Measurements from ENCODE around the gene TMEM108. TPM values are rescaled to one million over a fixed set of nuclear protein-coding genes. Genes with fewer than 3 reads are reported as not detected.

TMEM108 gene
- total and polyA plus RNA-seq, 2 of the 4 experiments (the other 2 are of a cell fraction): 0.18 to 2.2 TPM

- in situ Hi-C loops (cut with MboI; ENCODE audit: low sequenced_read_pairs): no loop called here
- Histone ChIP-seq H2AFZ (replicated peaks; ENCODE audit: low read length, poor library complexity) (no peak overlapping the region), H3K9me3 (ENCODE audit: control insufficient read depth, insufficient read depth, low read length) (no peaks in the 10 kb centered on the region), H3K4me1 (ENCODE audit: control insufficient read depth, insufficient read depth, low read length) (no peaks in the 10 kb centered on the region), H3K27me3 (ENCODE audit: control insufficient read depth, insufficient read depth, low read length) (no peaks in the 10 kb centered on the region), H3K23ac (ENCODE audit: low read depth, low read length) (no peak overlapping the region), H2AK9ac (replicated peaks; ENCODE audit: low read depth, low read length, poor library complexity) (no peak overlapping the region), H4K20me1 (ENCODE audit: insufficient read depth, low read length) (no peaks in the 10 kb centered on the region), H3K18ac (ENCODE audit: low read depth, low read length) (no peak overlapping the region), H3K79me1 (ENCODE audit: low read depth in 1 of 2, low read length in 2 of 2) (no peaks in the 10 kb centered on the region), H3K27ac (ENCODE audit: insufficient read depth, low read length) (no peak overlapping the region), H2BK120ac (ENCODE audit: low read depth, low read length) (no peak overlapping the region), H2AK5ac (ENCODE audit: low read depth, low read length) (no peak overlapping the region), H2BK15ac (ENCODE audit: low read depth, low read length) (no peak overlapping the region), H4K5ac (ENCODE audit: low read depth, low read length) (no peak overlapping the region), H3K36me3 (ENCODE audit: control insufficient read depth, insufficient read depth, low read length) (no peaks in the 10 kb centered on the region), H3K14ac (replicated peaks; ENCODE audit: low read depth, low read length) (no peak overlapping the region), H4K91ac (ENCODE audit: insufficient read depth, low read depth, low read length) (no peak overlapping the region), H3K4me2 (ENCODE audit: low read depth, low read length) (no peak overlapping the region), H4K8ac (ENCODE audit: low read depth in 2 of 2, low read length in 2 of 2) (no peak overlapping the region), H3K9me1 (ENCODE audit: insufficient read depth, low read length) (no peaks in the 10 kb centered on the region), H3K4me3 (ENCODE audit: insufficient read depth, low read depth, low read length) (no peak overlapping the region), H2BK20ac (ENCODE audit: low read depth, low read length) (no peak overlapping the region), H3K9ac (ENCODE audit: low read depth, low read length) (no peak overlapping the region), H2BK5ac (ENCODE audit: low read depth, low read length, poor library complexity, severe bottlenecking) (no peak overlapping the region), H3K4ac (ENCODE audit: low read depth, low read length) (no peak overlapping the region), H3K56ac (ENCODE audit: extremely low read depth, insufficient read depth, low read length) (no peak overlapping the region)
- CTCF ChIA-PET: no interaction called here
- BruUV-seq (replicated peaks): no TSS peak
- ATAC-seq (ENCODE audit: low read depth) (no peak), DNase-seq (no peak)
- dilution Hi-C loops (cut with HindIII; ENCODE audit: low sequenced_read_pairs, unreplicated experiment): no loop called here
- intact Hi-C loops (cut with micrococcal nuclease): no loop called here
- WGBS, 2 experiments (ENCODE audit: extremely low coverage in 2 of 2, insufficient read length in 1 of 2): no CpG with 5 or more reads among the region's 4 CpGs
- TF ChIP-seq MAFK (IDR thresholded peaks at IDR 0.05; ENCODE audit: low read depth, low read length): no peak
- TF ChIP-seq MXI1 (IDR thresholded peaks at IDR 0.05; ENCODE audit: borderline replicate concordance, low read depth, low read length): no peak
- no peak for TF ChIP-seq USF2 (IDR thresholded peaks at IDR 0.05; ENCODE audit: low read depth, low read length)
- TF ChIP-seq BHLHE40 (IDR thresholded peaks at IDR 0.05; ENCODE audit: low read depth, low read length): no peak
- no peak for TF ChIP-seq RFX5 (IDR thresholded peaks at IDR 0.05; ENCODE audit: low read depth, low read length)
- TF ChIP-seq CTCF (conservative IDR thresholded peaks at IDR 0.05; ENCODE audit: low read depth, low read length): no peak
- TF ChIP-seq MAZ (IDR thresholded peaks at IDR 0.05; ENCODE audit: borderline replicate concordance, low read depth, low read length): no peak
- no peak for TF ChIP-seq FOS (IDR thresholded peaks at IDR 0.05; ENCODE audit: low read depth, low read length)
- no peak for TF ChIP-seq CHD1 (IDR thresholded peaks at IDR 0.05; ENCODE audit: low read depth, low read length)
- TF ChIP-seq, protein P1, sequence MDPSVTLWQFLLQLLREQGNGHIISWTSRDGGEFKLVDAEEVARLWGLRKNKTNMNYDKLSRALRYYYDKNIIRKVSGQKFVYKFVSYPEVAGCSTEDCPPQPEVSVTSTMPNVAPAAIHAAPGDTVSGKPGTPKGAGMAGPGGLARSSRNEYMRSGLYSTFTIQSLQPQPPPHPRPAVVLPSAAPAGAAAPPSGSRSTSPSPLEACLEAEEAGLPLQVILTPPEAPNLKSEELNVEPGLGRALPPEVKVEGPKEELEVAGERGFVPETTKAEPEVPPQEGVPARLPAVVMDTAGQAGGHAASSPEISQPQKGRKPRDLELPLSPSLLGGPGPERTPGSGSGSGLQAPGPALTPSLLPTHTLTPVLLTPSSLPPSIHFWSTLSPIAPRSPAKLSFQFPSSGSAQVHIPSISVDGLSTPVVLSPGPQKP (IDR thresholded peaks at IDR 0.05; ENCODE audit: borderline replicate concordance, low read depth, low read length): no peak
- no peak for TF ChIP-seq SMC3 (IDR thresholded peaks at IDR 0.05; ENCODE audit: low read depth, low read length)
- no peak for TF ChIP-seq NFE2L2 (IDR thresholded peaks at IDR 0.05; ENCODE audit: low read depth, low read length)
- no peak for TF ChIP-seq POLR2A (IDR thresholded peaks at IDR 0.05; ENCODE audit: low read depth, low read length)
- no peak for TF ChIP-seq RAD21 (IDR thresholded peaks at IDR 0.05; ENCODE audit: low read length)
- POLR2A ChIA-PET (ENCODE audit: unreplicated experiment): no interaction called here
Observed at GRCh38 chr3:133210656-133211055, 172.5 kb downstream of the TMEM108 start.
